ENCODE data around the gene B4GALNT1. TPM values are rescaled to one million over a fixed set of nuclear protein-coding genes. Genes with fewer than 3 reads are reported as not detected.
A peak's percentile ranks its signal among the peaks of the same experiment; 100 is the strongest.

The B4GALNT1 gene
- total and polyA plus RNA-seq, 9 of the 15 experiments (the other 6 are each of a cell fraction or from before 2014, with no cell fraction given) = 1.0 to 32.2 (median 9.8) TPM

DNA sequence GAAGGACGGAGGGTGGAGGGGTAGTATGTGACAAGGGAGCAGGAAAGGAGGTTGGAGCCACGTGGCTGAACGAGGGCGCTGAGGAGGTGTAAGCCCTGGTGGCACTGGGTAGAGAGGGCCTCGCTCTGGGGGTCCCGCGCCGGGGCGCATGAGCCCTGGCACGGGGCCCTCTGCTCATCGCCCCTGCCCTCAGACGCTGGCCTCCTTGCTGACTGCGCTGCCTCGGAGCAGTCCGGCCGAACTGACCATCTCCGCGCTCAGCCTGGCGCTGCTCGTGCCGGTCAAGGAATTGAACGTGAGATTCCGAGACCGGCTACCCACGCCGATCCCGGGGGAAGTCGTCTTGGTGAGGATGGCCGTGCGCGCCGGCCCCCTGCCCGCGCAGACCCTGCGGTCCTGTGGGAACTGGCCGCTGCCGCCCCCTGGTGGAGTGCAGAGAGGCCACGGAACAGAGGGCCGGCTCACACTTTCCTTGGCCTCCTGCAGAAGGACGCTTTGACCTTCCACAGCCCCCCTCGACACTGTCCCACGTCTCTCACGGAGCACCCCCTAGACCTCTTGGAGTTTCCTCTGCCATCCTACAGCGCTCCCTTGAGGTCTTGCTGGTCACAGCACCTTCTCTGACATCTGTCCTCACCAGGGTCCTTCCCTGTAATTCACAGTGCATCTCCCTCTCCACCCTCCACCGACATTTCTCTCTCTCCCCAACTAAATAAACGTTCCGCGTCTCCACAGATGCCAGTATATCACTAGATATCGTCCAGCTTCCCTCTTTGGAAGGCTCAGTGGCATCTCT, 11.3 kb downstream of the B4GALNT1 start (continued):
- TF ChIP-seq, protein P1, sequence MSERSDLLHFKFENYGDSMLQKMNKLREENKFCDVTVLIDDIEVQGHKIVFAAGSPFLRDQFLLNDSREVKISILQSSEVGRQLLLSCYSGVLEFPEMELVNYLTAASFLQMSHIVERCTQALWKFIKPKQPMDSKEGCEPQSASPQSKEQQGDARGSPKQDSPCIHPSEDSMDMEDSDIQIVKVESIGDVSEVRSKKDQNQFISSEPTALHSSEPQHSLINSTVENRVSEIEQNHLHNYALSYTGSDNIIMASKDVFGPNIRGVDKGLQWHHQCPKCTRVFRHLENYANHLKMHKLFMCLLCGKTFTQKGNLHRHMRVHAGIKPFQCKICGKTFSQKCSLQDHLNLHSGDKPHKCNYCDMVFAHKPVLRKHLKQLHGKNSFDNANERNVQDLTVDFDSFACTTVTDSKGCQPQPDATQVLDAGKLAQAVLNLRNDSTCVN (CRISPR knock-in tag; IDR thresholded peaks at IDR 0.05) = 0 out of 2 replicates have a peak, but pooled peaks have one; percentile 70
- TF ChIP-seq YBX1 (IDR thresholded peaks at IDR 0.05) = no peak
- TF ChIP-seq CSDE1 (IDR thresholded peaks at IDR 0.05) = no peak
- no peak for TF ChIP-seq ZFPM2 (CRISPR knock-in tag; IDR thresholded peaks at IDR 0.05)
- TF ChIP-seq, protein P2, sequence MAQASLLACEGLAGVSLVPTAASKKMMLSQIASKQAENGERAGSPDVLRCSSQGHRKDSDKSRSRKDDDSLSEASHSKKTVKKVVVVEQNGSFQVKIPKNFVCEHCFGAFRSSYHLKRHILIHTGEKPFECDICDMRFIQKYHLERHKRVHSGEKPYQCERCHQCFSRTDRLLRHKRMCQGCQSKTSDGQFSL (CRISPR knock-in tag; IDR thresholded peaks at IDR 0.05) = no peak
- TF ChIP-seq, protein P2 (tag; IDR thresholded peaks at IDR 0.05) = no peak
- TF ChIP-seq EP400 (IDR thresholded peaks at IDR 0.05) = no peak
- no peak for TF ChIP-seq NR2C1 (IDR thresholded peaks at IDR 0.05)
- no peak for TF ChIP-seq NR2C1 (tag; IDR thresholded peaks at IDR 0.05)
- TF ChIP-seq RFX1 (IDR thresholded peaks at IDR 0.05) = no peak
- no peak for TF ChIP-seq POLR2AphosphoS5 (IDR thresholded peaks at IDR 0.05; ENCODE audit: control insufficient read depth, insufficient read depth, low read depth, low read length)
- TF ChIP-seq, protein P3, sequence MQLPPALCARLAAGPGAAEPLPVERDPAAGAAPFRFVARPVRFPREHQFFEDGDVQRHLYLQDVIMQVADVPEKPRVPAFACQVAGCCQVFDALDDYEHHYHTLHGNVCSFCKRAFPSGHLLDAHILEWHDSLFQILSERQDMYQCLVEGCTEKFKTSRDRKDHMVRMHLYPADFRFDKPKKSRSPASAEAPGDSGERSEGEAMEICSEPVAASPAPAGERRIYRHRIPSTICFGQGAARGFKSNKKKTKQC (CRISPR knock-in tag; IDR thresholded peaks at IDR 0.05) = no peak
- no peak for TF ChIP-seq WHSC1 (IDR thresholded peaks at IDR 0.05; ENCODE audit: low read length)
- no peak for TF ChIP-seq BRF1 (IDR thresholded peaks at IDR 0.05; ENCODE audit: borderline replicate concordance, extremely low read depth, insufficient read length)
- TF ChIP-seq ZNF431 (CRISPR knock-in tag; IDR thresholded peaks at IDR 0.05) = no peak
- no peak for TF ChIP-seq GABPB2 (CRISPR knock-in tag; conservative IDR thresholded peaks at IDR 0.05)
- no peak for TF ChIP-seq RHOXF2B (CRISPR knock-in tag; conservative IDR thresholded peaks at IDR 0.05)
- 0 out of 2 replicates have a peak, but pooled peaks have one; percentile 46 for TF ChIP-seq SMARCA4 (IDR thresholded peaks at IDR 0.05)
- no peak for TF ChIP-seq HDAC8 (tag; IDR thresholded peaks at IDR 0.05)
- no peak for TF ChIP-seq ZEB2 (IDR thresholded peaks at IDR 0.05)
- TF ChIP-seq, protein P4, sequence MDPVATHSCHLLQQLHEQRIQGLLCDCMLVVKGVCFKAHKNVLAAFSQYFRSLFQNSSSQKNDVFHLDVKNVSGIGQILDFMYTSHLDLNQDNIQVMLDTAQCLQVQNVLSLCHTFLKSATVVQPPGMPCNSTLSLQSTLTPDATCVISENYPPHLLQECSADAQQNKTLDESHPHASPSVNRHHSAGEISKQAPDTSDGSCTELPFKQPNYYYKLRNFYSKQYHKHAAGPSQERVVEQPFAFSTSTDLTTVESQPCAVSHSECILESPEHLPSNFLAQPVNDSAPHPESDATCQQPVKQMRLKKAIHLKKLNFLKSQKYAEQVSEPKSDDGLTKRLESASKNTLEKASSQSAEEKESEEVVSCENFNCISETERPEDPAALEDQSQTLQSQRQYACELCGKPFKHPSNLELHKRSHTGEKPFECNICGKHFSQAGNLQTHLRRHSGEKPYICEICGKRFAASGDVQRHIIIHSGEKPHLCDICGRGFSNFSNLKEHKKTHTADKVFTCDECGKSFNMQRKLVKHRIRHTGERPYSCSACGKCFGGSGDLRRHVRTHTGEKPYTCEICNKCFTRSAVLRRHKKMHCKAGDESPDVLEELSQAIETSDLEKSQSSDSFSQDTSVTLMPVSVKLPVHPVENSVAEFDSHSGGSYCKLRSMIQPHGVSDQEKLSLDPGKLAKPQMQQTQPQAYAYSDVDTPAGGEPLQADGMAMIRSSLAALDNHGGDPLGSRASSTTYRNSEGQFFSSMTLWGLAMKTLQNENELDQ (CRISPR knock-in tag; IDR thresholded peaks at IDR 0.05; ENCODE audit: borderline replicate concordance) = no peak
- TF ChIP-seq ARID2 (IDR thresholded peaks at IDR 0.05) = peak; percentile 87
- TF ChIP-seq ZNF507 (tag; conservative IDR thresholded peaks at IDR 0.05) = no peak
- TF ChIP-seq ARID1B (IDR thresholded peaks at IDR 0.05) = no peak
- no peak for TF ChIP-seq SRSF1 (IDR thresholded peaks at IDR 0.05; ENCODE audit: low read depth, low read length)
- TF ChIP-seq FOXJ3 (CRISPR knock-in tag; IDR thresholded peaks at IDR 0.05) = no peak
- TF ChIP-seq ZKSCAN3 (CRISPR knock-in tag; IDR thresholded peaks at IDR 0.05) = no peak
